Mucosa of rectum (tissue), 2 donors: ENCODE data around the gene SLC22A6.

Experiments
- H3K27ac ChIP-seq, 2 donors: one replicate each; pipeline ENCODE4 v1.7.0; 2013; ENCODE audit warnings: inconsistent platforms in 2 of 2, low read depth in 2 of 2, low read length in 2 of 2
- H3K27me3 ChIP-seq, 2 donors: one replicate each; pipeline ENCODE4 v1.7.0; 2013; ENCODE audit warnings: low read length in 2 of 2; ENCODE audit not compliant: control insufficient read depth in 2 of 2, insufficient read depth in 2 of 2
- H3K36me3 ChIP-seq, 2 donors: one replicate each; pipeline ENCODE4 v1.7.0; 2013; ENCODE audit warnings: low read length in 2 of 2; ENCODE audit not compliant: control insufficient read depth in 2 of 2, insufficient read depth in 2 of 2
- H3K4me1 ChIP-seq, 2 donors: one replicate each; pipeline ENCODE4 v1.7.0; 2013; ENCODE audit warnings: low read length in 2 of 2, mild to moderate bottlenecking in 1 of 2; ENCODE audit not compliant: control insufficient read depth in 2 of 2, insufficient read depth in 2 of 2
- H3K4me3 ChIP-seq, 2 donors: one replicate each; pipeline ENCODE4 v1.7.0; 2013; ENCODE audit warnings: low read length in 2 of 2
- H3K9ac ChIP-seq, 2 donors: one replicate each; pipeline ENCODE4 v1.7.0; 2013; ENCODE audit warnings: low read length in 2 of 2, low read depth in 1 of 2, mild to moderate bottlenecking in 1 of 2
- H3K9me3 ChIP-seq, 2 donors: one replicate each; pipeline ENCODE4 v1.7.0; 2013; ENCODE audit warnings: low read length in 2 of 2; ENCODE audit not compliant: control insufficient read depth in 2 of 2
- donor health status: healthy.
- donor health status: Normal muscosa, but diverticular disease.

Gene SLC22A6

DNA sequence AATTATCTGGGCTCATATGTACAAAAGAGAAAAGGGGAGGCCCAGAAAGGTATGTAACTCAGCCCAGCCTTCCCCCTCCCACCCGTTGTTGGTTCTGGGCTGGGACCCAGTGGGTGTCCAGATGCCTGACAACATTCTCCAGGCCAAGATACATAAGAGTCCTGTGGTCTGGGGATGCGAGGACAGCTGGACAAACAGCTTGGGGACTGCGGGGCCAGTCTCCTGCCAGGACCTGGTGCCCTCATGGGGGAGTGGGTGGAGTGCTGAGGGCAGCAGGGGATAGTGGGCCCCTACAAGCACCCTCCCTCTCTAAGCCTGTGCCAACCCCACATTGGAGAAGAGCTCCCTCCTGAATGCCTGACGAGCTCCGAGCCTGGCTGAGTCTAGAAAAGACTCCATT is 3.5 kb upstream of the SLC22A6 start:
- Histone ChIP-seq H3K36me3 (no peaks in the 10 kb centered on the region), H3K9me3 (no peaks in the 10 kb centered on the region), H3K4me1 (no peaks in the 10 kb centered on the region), H3K9ac (no peak overlapping the region), H3K27ac (no peak overlapping the region), H3K27me3 (peaks cover 0 to 4% of the 10 kb centered on the region in 2 donors), H3K4me3 (no peak overlapping the region)

- peaks cover 0 to 4% of the 10 kb centered on the region in 2 donors for H3K27me3 ChIP-seq
- H3K4me3 ChIP-seq = no peak overlapping the region
- H3K27ac ChIP-seq = no peak overlapping the region
- no peak overlapping the region for H3K9ac ChIP-seq
- no peaks in the 10 kb centered on the region for H3K4me1 ChIP-seq
- H3K36me3 ChIP-seq = no peaks in the 10 kb centered on the region
- no peaks in the 10 kb centered on the region for H3K9me3 ChIP-seq
These were observed 429 bp upstream of the SLC22A6 start for GRCh38 chr11:62985041-62985750.

- peaks cover 0 to 4% of the 10 kb centered on the region in 2 donors for H3K27me3 ChIP-seq
- H3K9me3 ChIP-seq = no peaks in the 10 kb centered on the region
- H3K9ac ChIP-seq = no peak overlapping the region
- no peaks in the 10 kb centered on the region for H3K36me3 ChIP-seq
- no peak overlapping the region for H3K4me3 ChIP-seq
- H3K27ac ChIP-seq = no peak overlapping the region
- H3K4me1 ChIP-seq = no peaks in the 10 kb centered on the region
These were observed 1.1 kb downstream of the SLC22A6 start for GRCh38 chr11:62983536-62984199.

GRCh38 chr11:62981743-62982142 is 3.0 kb downstream of the SLC22A6 start:
- Histone ChIP-seq H3K4me3 (no peak overlapping the region), H3K27me3 (peaks cover 0 to 4% of the 10 kb centered on the region in 2 donors), H3K36me3 (no peaks in the 10 kb centered on the region), H3K4me1 (no peaks in the 10 kb centered on the region), H3K9ac (no peak overlapping the region), H3K9me3 (no peaks in the 10 kb centered on the region), H3K27ac (no peak overlapping the region)

- Histone ChIP-seq H3K27me3 (peaks cover 0 to 4% of the 10 kb centered on the region in 2 donors), H3K36me3 (no peaks in the 10 kb centered on the region), H3K4me3 (no peak overlapping the region), H3K9ac (no peak overlapping the region), H3K4me1 (peaks cover 0 to 2% of the 10 kb centered on the region in 2 donors), H3K27ac (no peak overlapping the region), H3K9me3 (no peaks in the 10 kb centered on the region)
These were observed 4.5 kb downstream of the SLC22A6 start for GRCh38 chr11:62980133-62980760.

GRCh38 chr11:62976109-62976508 is 8.7 kb downstream of the SLC22A6 start:
- no peaks in the 10 kb centered on the region for H3K9me3 ChIP-seq
- H3K4me1 ChIP-seq = peaks cover 0 to 9% of the 10 kb centered on the region in 2 donors
- no peak overlapping the region for H3K9ac ChIP-seq
- H3K27me3 ChIP-seq = no peaks in the 10 kb centered on the region
- no peaks in the 10 kb centered on the region for H3K36me3 ChIP-seq
- H3K27ac ChIP-seq = no peak overlapping the region
- no peak overlapping the region for H3K4me3 ChIP-seq

- Histone ChIP-seq H3K27ac (no peak overlapping the region), H3K36me3 (no peaks in the 10 kb centered on the region), H3K9ac (peak overlapping the region in 1 of 2 donors; percentile 8), H3K4me1 (peaks cover 0 to 9% of the 10 kb centered on the region in 2 donors), H3K4me3 (no peak overlapping the region), H3K9me3 (no peaks in the 10 kb centered on the region), H3K27me3 (no peaks in the 10 kb centered on the region)
These were observed 9.8 kb downstream of the SLC22A6 start for GRCh38 chr11:62974848-62975522.

DNA sequence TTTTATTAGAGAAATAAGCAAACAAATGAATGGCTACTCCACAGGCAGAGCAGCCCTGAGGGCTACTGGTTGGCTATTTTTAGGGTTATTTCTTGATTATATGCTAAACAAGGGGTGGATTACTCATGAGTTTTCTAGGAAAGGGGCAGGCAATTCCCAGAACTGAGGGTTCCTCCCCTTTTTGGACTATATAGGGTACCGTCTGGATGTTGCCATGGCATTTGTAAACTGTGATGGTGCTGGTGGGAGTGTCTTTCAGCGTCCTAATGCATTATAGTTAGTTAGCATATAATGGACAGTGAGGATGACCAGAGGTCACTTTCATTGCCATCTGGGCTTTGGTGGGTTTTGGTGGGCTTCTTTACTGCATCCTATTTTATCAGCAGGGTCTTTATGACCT is 19.2 kb downstream of the SLC22A6 start:
- H3K4me3 ChIP-seq = no peak overlapping the region
- no peaks in the 10 kb centered on the region for H3K27me3 ChIP-seq
- H3K4me1 ChIP-seq = no peaks in the 10 kb centered on the region
- no peak overlapping the region for H3K27ac ChIP-seq
- no peak overlapping the region for H3K9ac ChIP-seq
- H3K36me3 ChIP-seq = no peaks in the 10 kb centered on the region
- H3K9me3 ChIP-seq = no peaks in the 10 kb centered on the region

- Histone ChIP-seq H3K4me3 (no peak overlapping the region), H3K9me3 (no peaks in the 10 kb centered on the region), H3K36me3 (no peaks in the 10 kb centered on the region), H3K4me1 (peaks cover 0 to 11% of the 10 kb centered on the region in 2 donors), H3K27me3 (no peaks in the 10 kb centered on the region), H3K9ac (no peak overlapping the region), H3K27ac (no peak overlapping the region)
These were observed 22.4 kb downstream of the SLC22A6 start for GRCh38 chr11:62962391-62962790.
